GM19193 (cell line): ENCODE results near the gene HBD.

Experiments used
- POLR2A ChIP-seq: IDR thresholded peaks from 4 replicates; pipeline ENCODE4 v1.6.1; 2011; ENCODE audit not compliant: insufficient read depth, insufficient read length; ENCODE audit errors: extremely low read depth

HBD gene

GRCh38 chr11:5234381-5234834, at the start of gene HBD:
TSS of gene HBD (minus strand) at chr11:5234483. CDS start at chr11:5234433, 50 bp downstream.
- no peak for TF ChIP-seq POLR2A

GRCh38 chr11:5283882-5284281, 49.6 kb upstream of the HBD start:
- TF ChIP-seq POLR2A: no peak

- no peak for TF ChIP-seq POLR2A
Observed at GRCh38 chr11:5283086-5283485, 48.8 kb upstream of the HBD start.

- no peak for TF ChIP-seq POLR2A
Observed at GRCh38 chr11:5282628-5283027, 48.3 kb upstream of the HBD start.

GRCh38 chr11:5281596-5281995, 47.3 kb upstream of the HBD start:
- no peak for TF ChIP-seq POLR2A

GRCh38 chr11:5280582-5281102, 46.4 kb upstream of the HBD start:
- TF ChIP-seq POLR2A: no peak

GRCh38 chr11:5279471-5280090, 45.3 kb upstream of the HBD start:
- no peak for TF ChIP-seq POLR2A

- no peak for TF ChIP-seq POLR2A
Observed at GRCh38 chr11:5277807-5278382, 43.6 kb upstream of the HBD start.

- no peak for TF ChIP-seq POLR2A
Observed at GRCh38 chr11:5276697-5277096, 42.4 kb upstream of the HBD start.

- no peak for TF ChIP-seq POLR2A
Observed at GRCh38 chr11:5275369-5276110, 41.3 kb upstream of the HBD start.

- no peak for TF ChIP-seq POLR2A
Observed at GRCh38 chr11:5274395-5274794, 40.1 kb upstream of the HBD start.

GRCh38 chr11:5272395-5273017, 38.2 kb upstream of the HBD start:
- no peak for TF ChIP-seq POLR2A

- no peak for TF ChIP-seq POLR2A
Observed at GRCh38 chr11:5269715-5270147, 35.4 kb upstream of the HBD start, which contains the start of gene HBE1. TSS of gene HBE1 (minus strand) at chr11:5269945. CDS start at chr11:5269890, 55 bp downstream.

GRCh38 chr11:5267033-5267563, 32.8 kb upstream of the HBD start:
- TF ChIP-seq POLR2A: no peak

- TF ChIP-seq POLR2A: no peak
Observed at GRCh38 chr11:5266609-5267008, 32.3 kb upstream of the HBD start.

- no peak for TF ChIP-seq POLR2A
Observed at GRCh38 chr11:5265832-5266231, 31.5 kb upstream of the HBD start.
